M059J (cell line): Measurements from ENCODE around the gene ZNF580. TPM values are rescaled to one million over a fixed set of nuclear protein-coding genes. Genes with fewer than 3 reads are reported as not detected.

ENCODE experiments used
- DNase-seq: peaks from one replicate; pipeline ENCODE4 v3.0.0-alpha.2; 2012; ENCODE audit warnings: low read depth
- total RNA-seq: library from RNA; depleted of rRNA; stranded (reverse); fragments of >200 nt; shearing (Covaris generic); gene quantifications from 2 replicates; pipeline ENCODE4 v1.2.3, GENCODE V29; 2014

ZNF580 gene
- total RNA-seq, 1 experiment from 2014 or later = 20.9 TPM

DNA sequence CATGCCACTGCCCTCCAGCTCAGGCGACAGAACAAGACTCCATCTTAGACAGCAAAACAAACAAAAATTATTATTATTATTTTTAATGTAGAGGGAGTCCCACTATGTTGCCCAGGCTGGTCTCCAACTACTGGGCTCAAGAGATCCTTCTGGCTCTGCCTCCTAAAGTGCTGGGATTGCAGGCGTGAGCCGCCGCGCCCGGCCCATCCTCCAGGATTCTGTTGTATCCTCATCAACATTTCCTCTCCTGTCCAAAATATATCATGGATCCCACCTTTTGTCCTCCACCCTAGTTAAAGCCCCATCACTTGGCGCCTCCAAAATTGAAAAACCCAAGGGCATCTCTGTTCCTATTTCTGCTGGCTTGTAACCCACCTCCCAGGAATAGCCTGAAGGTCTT, 17.7 kb upstream of the ZNF580 start:
- no peak for DNase-seq

- no peak for DNase-seq
These were observed 17.2 kb upstream of the ZNF580 start for GRCh38 chr19:55623561-55623960.

DNA sequence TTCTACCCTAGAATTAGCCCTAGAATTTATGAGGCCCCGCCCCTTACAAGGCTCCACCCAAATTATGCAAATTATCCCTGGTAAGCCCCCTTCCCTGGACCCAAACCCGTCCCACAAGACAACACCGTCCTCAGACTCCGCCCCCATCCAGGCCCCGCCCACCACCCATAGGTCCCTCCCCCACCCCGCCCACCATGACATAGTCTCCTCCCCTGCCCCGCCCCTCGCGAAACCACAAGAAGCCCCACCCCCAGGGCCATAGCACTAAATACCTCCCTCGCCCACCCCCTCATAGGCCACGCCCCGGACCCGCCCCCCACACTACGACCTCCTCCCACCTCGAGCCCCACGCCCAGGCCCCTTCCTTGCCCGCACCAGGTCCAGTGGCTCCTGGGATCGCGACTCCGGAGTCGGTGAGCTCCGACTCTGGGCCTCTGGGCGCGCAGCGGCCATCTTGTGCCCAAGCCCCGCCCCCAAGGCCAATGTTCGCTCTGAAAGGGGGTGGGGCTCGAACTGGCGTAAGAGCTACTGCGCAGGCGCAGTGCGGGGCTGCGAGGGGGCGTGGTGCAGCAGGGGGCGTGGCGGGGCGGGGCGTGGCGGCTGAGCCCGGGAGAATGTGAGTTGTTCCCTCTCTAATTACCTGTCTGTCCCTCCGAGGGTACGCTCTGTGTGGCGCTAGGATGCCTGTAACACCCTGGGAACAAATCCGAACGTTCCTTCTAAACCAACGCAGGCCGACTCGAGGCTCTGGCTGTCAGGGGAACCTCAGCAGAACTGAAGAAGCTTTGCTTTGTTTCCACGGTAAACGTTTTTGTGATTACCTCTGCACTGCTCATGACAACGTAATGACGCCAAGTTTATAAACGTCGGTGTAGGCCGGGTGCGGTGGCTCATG, 16.4 kb upstream of the ZNF580 start, which contains the start of gene ZNF784:
Gene ZNF784 (minus strand): TSS at position 458 of the 895 bp plus-strand sequence. CDS start 5 bp downstream, at position 453.
- DNase-seq = peak; percentile 86

- no peak for DNase-seq
These were observed 15.8 kb upstream of the ZNF580 start for GRCh38 chr19:55625004-55625326.

DNA sequence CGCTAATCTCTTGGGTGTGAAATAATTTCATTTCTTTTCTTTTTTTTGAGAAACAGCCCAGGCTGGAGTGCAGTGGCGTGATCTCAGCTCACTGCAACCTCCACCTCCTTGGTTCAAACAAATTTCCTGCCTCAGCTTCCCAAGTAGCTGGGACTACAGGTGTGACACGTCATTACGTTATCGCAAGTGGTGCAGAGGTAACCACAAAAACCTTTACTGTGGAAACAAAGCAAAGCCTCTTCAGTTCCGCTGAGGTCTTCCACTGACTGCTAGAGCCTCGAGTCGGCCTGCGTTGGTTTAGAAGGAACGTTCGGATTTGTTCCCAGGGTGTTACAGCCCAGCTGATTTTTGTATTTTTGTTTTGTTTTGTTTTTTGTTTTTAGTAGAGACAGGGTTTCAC, 14.5 kb upstream of the ZNF580 start:
- DNase-seq = no peak

- peak; percentile 90 for DNase-seq
These were observed 8.4 kb upstream of the ZNF580 start for GRCh38 chr19:55632463-55632834.

GRCh38 chr19:55633861-55634260, 6.9 kb upstream of the ZNF580 start:
- no peak for DNase-seq

DNA sequence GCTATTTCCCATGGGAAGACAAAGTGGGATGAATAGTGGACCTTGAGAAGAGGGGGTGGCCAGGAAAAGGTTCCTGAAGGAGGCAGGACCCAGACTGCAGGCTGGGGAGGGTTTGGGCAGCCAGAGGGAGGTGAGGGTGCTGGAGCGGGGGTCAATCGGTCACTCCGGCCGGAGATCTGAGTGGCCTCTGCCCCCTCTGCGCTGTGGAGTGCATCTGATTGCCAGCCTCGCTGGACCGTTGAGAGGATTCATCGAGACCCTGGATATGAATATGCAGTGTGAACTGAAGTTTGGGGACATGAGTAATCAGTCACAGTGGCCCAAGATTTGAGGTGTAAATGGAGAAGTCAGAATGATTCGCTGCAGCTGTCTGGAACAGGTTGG, 5.5 kb upstream of the ZNF580 start:
- no peak for DNase-seq

DNA sequence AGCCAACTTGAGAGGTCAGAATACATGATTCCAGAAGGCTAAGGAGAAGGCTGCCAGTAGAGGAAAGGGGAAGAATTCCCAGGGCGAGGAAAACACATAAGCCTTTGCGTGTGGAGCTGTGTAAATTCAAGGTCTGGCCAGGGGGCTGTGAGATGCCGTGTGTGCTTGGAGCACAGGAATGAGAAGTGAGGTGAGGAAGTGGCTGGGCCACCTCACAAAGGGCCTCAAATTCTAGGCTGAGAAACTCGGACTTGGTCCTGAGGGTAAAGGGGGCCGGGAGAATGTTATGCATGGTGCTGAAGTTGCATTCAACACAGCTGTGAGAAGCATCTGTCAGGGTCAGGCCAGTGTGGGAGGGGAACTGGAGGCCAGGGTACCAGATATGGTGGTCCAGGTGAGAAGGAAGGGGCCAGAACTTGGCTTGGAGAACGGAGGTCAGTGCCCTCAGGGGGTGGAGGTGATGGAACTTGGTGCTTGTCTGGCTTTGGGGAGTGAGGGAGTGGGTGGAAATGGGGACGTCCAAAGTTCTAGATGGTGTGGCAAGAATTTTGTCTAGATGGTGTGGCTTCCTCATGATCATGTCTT, 4.9 kb upstream of the ZNF580 start:
- no peak for DNase-seq

DNA sequence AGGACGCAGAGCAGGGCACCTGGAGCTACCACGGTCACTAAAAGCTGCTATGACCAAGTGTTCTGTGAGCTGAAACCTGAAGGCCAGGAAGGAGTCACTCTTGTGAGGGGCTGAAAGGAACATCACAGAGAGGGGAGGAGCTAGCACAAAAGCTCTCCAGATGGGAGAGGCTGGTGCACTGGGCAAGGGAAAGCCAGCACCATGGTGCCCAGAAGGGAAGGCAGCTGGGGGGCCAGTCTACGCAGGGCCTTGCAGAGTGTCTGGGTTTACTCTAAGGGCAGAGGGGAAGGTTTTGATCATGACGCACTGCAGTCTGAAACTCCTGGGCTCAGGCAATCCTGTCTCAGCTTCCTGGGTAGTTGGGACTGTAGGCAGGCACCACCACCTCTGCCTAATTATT, 4.1 kb upstream of the ZNF580 start:
- no peak for DNase-seq

GRCh38 chr19:55637534-55637933, 3.3 kb upstream of the ZNF580 start:
- no peak for DNase-seq

GRCh38 chr19:55638864-55639359, 1.9 kb upstream of the ZNF580 start:
- DNase-seq = peak; percentile 63

- peak; percentile 34 for DNase-seq
These were observed 692 bp upstream of the ZNF580 start for GRCh38 chr19:55640043-55640576.

DNA sequence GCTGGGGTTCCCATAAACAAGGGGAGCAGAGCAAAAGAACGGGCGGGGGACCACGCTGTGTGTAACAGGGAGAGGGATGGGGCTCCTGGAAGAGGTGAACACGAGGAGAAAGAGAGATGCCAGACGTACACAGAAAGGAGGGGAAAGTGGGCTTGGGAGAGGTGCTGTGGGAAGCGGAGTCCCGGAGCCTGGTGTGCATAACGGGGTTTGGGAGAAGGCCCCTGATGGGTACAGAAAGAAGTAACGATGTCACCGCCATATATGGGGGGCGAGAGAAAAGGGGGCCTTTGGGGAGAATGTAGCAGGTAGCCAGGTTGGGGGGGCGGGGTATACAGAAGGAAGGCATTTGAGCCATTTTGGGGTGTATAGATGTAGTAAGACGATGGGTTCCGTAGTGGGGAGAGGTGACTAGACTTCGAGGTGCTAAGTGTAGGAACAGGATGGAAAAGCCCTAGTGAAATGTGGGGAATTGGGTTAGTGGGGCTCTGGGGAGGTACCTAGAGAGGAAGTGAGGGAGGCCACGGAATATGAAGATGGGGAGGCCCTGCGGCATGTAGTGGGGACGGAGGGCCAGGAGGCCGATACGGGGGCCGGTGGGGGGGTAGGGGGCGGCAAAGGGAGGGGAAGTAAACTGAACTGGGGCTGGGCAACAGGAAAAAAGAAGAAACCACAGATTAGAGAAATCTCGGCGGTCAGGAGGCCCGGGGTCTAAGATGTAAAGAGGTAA, 787 bp downstream of the ZNF580 start:
- DNase-seq = peak; percentile 58

GRCh38 chr19:55642153-55643002, 1.6 kb downstream of the ZNF580 start:
- peak; percentile 38 for DNase-seq

DNA sequence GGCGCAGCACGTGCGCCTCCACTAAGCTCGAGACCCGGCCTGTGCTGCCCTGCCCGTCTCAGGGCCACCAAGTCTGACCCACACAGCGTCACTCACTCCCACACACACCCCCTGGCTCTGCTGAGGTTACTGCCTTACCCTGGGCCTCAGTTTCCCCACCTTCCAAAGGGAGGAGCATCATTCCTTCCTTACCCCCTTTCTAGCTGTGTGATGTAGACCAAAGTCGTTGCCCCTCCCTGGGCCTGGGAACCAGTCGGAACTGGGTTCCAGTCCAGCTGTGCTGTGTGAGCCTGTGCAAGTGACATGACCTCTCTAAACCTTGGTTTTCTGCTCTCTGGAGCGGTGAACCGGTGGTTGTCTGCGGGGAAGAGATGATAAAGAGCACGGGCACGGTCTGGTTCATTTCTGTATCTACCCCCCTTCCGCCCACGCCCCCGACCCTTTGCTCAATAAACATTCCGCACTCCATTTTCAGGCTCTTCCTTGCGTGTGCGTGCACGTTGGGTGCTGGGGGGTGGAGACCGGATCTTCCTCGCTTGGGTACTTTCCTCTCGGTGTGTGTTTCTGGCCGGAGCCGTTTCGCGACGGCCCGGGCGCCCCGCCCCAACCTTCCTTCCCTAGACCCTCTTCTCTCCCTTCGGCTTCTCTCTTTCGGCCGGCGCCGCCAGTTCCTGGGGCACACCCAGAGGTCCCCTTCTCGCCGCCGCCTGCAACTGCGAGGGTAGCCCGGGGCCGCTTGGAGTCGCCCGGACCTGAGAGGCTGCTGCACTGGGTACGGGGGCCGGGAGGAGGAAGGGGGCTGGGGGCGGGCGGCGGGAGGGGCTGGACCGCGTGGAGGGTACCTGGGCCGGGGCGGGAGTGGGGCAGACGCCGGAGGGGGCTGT, 2.4 kb downstream of the ZNF580 start, which contains the start of gene ZNF581:
Gene ZNF581 (plus strand): TSS at position 647 of the 884 bp plus-strand sequence. CDS start 923 bp downstream, outside the sequence.
- DNase-seq = peak; percentile 68

DNA sequence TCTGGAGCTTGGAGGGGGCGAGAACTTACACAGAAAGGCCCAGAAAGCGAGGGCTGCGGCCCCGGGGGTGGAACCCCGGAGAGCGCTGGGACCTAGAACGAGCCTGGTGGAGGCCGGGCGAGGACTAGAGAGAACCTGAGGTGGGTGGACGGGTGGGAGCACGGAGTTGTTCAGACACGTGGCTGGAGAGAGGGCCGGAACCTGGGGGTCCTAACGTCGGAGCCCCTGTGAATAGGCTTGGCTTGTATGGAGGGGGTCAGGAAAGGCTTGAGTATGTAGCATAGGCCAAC, 3.0 kb downstream of the ZNF580 start:
- DNase-seq = no peak

DNA sequence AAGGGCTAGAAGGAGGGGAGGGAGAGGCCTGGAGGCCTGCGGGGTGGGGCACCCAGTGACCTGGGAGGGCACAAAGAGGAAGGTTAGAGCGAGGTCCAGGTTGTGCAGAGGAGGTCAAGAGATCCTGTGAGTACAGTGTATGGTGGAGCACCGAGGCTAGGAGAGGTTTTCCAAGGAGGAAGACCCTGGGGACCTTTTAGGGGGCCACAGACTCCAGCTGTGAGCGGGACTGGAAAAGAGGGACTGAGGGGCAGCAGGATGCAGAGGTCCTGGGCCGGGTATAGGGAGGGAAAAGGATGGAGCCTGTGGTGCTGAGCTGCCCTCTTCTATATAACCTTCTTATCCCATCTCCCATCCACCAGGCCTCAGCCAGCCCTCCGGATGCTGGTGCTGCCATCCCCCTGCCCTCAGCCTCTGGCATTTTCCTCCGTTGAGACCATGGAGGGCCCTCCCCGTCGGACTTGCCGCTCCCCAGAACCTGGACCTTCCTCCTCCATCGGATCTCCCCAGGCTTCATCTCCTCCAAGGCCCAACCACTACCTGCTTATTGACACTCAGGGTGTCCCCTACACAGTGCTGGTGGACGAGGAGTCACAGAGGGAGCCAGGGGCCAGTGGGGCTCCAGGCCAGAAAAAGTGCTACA, 3.5 kb downstream of the ZNF580 start:
- DNase-seq = no peak

DNA sequence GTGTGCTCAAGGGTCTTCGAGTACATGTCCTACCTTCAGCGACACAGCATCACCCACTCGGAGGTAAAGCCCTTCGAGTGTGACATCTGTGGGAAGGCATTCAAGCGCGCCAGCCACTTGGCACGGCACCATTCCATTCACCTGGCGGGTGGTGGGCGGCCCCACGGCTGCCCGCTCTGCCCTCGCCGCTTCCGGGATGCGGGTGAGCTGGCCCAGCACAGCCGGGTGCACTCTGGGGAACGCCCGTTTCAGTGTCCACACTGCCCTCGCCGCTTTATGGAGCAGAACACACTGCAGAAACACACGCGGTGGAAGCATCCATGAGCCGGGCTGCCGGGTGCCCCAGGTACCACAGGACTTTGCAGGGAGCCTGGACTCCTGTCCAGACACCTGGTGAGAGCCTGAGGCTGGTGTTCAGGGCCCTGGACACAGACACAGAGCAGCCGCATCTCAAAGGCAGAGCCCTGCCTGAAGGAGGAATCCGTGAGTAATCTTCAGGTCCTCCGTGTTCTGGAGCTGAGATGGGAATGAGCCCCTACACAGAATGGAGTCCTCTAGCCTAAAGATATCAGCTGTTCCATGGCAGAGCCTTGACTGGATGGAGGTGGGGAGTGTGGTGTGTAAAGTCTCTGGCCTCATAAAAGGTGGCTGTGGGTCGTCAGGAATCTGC, 4.2 kb downstream of the ZNF580 start:
- DNase-seq = no peak
